ENCODE data around the gene MEST. TPM values are rescaled to one million over a fixed set of nuclear protein-coding genes. Genes with fewer than 3 reads are reported as not detected.

The MEST gene
- total RNA-seq, 1 experiment from 2014 or later = 112 TPM

GRCh38 chr7:130461272-130461671, 30.6 kb upstream of the MEST start:
- Histone ChIP-seq H4K8ac (replicated peaks; ENCODE audit: insufficient read length, low read depth, low read length) (no peak overlapping the region), H3K56ac (ENCODE audit: insufficient read length, low read depth, low read length) (no peak overlapping the region), H2BK15ac (ENCODE audit: low read depth, low read length) (no peak overlapping the region), H2AK5ac (ENCODE audit: insufficient read length, low read length) (no peak overlapping the region), H4K91ac (ENCODE audit: insufficient read length, low read depth, low read length) (no peak overlapping the region), H3K79me1 (ENCODE audit: insufficient read depth, low read depth, low read length, poor library complexity, severe bottlenecking) (no peaks in the 10 kb centered on the region), H3K79me2 (ENCODE audit: insufficient read depth, low read length) (no peaks in the 10 kb centered on the region), H3K23me2 (ENCODE audit: insufficient read length, low read depth, low read length, poor library complexity, severe bottlenecking) (no peaks in the 10 kb centered on the region), H2BK5ac (ENCODE audit: insufficient read length, low read length) (no peak overlapping the region), H3K14ac (ENCODE audit: insufficient read depth, low read length) (no peak overlapping the region), H2BK120ac (ENCODE audit: low read depth, low read length, poor library complexity, severe bottlenecking) (no peak overlapping the region), H3K23ac (ENCODE audit: insufficient read length, low read depth, low read length) (no peak overlapping the region), H3K18ac (ENCODE audit: insufficient read length, low read depth, low read length) (no peak overlapping the region), H2BK12ac (ENCODE audit: insufficient read length, low read depth, low read length) (no peak overlapping the region), H3K9me3 (ENCODE audit: control insufficient read depth, low read depth, low read length) (no peaks in the 10 kb centered on the region), H2BK20ac (ENCODE audit: low read depth, low read length, poor library complexity, severe bottlenecking) (no peak overlapping the region), H3K4me2 (ENCODE audit: insufficient read depth, insufficient read length, low read length) (no peak overlapping the region), H3K27ac (ENCODE audit: insufficient read length, low read depth, low read length) (no peak overlapping the region), H3K27me3 (ENCODE audit: insufficient read depth, low read length) (no peaks in the 10 kb centered on the region), H3K4me1 (ENCODE audit: insufficient read depth, low read length) (no peaks in the 10 kb centered on the region), H3T11ph (ENCODE audit: low read length) (no peak overlapping the region), H4K5ac (ENCODE audit: insufficient read length, low read depth, low read length) (no peak overlapping the region), H3K4ac (ENCODE audit: low read depth, low read length) (no peak overlapping the region), H4K20me1 (ENCODE audit: control insufficient read depth, insufficient read depth, insufficient read length) (no peaks in the 10 kb centered on the region), H2AFZ (ENCODE audit: low read length) (no peak overlapping the region), H3K9ac (ENCODE audit: extremely low read depth, insufficient read length, low read length) (no peak overlapping the region)
- H3K9me3 Mint-ChIP-seq = peaks cover 12 to 16% of the 10 kb centered on the region in 2 experiments
- WGBS (ENCODE audit: extremely low coverage, insufficient read length, low lambda C conversion rate) = no CpG with 5 or more reads among the region's 2 CpGs
- H3K27ac Mint-ChIP-seq = no peak overlapping the region
- no peak for TF ChIP-seq CTCF (conservative IDR thresholded peaks at IDR 0.05)
- H3K4me3 Mint-ChIP-seq = no peak overlapping the region
- peaks cover 1 to 15% (median 4%) of the 10 kb centered on the region in 3 experiments; a peak in 6 of 7 replicates for H3K36me3 Mint-ChIP-seq (ENCODE audit: insufficient read depth in 1 of 3, low read depth in 3 of 3)
- no peaks in the 10 kb centered on the region for H3K4me1 Mint-ChIP-seq
- H3K27me3 Mint-ChIP-seq (ENCODE audit: low read depth) = peaks cover 2% of the 10 kb centered on the region; the same call in 1 of the 2 replicates
- no peak for DNase-seq
